Measurements from ENCODE around the gene MPP1.

DNA sequence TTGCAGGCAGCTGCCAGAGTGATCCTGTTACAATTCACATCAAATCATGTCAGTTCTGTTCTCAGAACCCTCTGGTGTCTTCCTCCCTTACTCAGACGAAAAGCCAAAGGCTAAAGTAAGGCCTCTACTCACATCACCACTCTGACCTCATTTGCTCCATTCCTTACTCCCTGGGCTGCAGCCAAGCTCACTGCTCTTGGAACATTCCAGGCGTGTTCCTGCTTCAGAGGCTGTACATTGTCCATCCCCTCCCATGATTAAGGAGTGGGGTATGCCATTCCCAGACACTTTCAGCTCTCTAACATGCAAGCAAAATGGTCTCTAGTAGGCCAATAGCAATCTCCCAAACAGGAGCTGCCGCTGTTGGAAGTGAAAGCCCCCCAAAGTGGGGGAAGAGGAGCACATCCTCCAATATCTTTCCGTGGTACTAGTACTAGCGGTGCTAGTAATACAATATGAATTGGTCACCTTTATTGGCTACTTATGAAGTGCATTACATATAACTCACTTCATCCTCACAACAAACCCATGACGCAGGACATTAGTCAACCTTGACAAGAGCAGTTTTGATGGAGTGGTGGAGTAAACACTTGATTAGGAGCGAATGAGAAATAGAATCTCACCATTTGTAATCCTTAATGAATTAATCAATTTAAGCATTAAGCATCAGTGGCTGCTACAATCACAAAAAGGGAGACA, 69.4 kb downstream of the MPP1 start:
- TF ChIP-seq CTCF (conservative IDR thresholded peaks at IDR 0.05; ENCODE audit: low read length) = no peak
- TF ChIP-seq EZH2phosphoT487 (IDR thresholded peaks at IDR 0.05; ENCODE audit: borderline replicate concordance) = no peak

Data from Loucy (cell line).